Epithelial cell of proximal tubule (primary cell): Measurements from ENCODE around the gene CYP8B1. TPM values are rescaled to one million over a fixed set of nuclear protein-coding genes. Genes with fewer than 3 reads are reported as not detected.

Source experiments
- DNase-seq: peaks from one replicate; pipeline ENCODE4 v3.0.0-alpha.2; 2011; ENCODE audit warnings: low read depth
- H3K4me3 ChIP-seq: 2 replicates; pipeline ENCODE4 v1.5.1; 2011; ENCODE audit warnings: low read depth, mild to moderate bottlenecking, low read length
- total RNA-seq: library from RNA; depleted of rRNA; stranded (reverse); fragments of >200 nt; gene quantifications from 2 replicates; pipeline ENCODE4 v1.2.3, GENCODE V29; 2015
- TF ChIP-seq, protein P1 (sequence below): conservative IDR thresholded peaks from 2 replicates; pipeline ENCODE4 v1.5.1; 2012; ENCODE audit warnings: low read depth, mild to moderate bottlenecking, low read length

The CYP8B1 gene
- total RNA-seq, 1 donor from 2014 or later = not detected

DNA sequence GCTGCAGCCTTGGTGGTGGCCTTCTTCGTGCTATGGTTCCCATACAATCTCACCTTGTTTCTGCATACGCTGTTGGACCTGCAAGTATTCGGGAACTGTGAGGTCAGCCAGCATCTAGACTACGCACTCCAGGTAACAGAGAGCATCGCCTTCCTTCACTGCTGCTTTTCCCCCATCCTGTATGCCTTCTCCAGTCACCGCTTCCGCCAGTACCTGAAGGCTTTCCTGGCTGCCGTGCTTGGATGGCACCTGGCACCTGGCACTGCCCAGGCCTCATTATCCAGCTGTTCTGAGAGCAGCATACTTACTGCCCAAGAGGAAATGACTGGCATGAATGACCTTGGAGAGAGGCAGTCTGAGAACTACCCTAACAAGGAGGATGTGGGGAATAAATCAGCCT, 10.4 kb downstream of the CYP8B1 start:
- no peak for DNase-seq
- TF ChIP-seq, protein P1, sequence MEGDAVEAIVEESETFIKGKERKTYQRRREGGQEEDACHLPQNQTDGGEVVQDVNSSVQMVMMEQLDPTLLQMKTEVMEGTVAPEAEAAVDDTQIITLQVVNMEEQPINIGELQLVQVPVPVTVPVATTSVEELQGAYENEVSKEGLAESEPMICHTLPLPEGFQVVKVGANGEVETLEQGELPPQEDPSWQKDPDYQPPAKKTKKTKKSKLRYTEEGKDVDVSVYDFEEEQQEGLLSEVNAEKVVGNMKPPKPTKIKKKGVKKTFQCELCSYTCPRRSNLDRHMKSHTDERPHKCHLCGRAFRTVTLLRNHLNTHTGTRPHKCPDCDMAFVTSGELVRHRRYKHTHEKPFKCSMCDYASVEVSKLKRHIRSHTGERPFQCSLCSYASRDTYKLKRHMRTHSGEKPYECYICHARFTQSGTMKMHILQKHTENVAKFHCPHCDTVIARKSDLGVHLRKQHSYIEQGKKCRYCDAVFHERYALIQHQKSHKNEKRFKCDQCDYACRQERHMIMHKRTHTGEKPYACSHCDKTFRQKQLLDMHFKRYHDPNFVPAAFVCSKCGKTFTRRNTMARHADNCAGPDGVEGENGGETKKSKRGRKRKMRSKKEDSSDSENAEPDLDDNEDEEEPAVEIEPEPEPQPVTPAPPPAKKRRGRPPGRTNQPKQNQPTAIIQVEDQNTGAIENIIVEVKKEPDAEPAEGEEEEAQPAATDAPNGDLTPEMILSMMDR = no peak
- no peak overlapping the region for H3K4me3 ChIP-seq

DNA sequence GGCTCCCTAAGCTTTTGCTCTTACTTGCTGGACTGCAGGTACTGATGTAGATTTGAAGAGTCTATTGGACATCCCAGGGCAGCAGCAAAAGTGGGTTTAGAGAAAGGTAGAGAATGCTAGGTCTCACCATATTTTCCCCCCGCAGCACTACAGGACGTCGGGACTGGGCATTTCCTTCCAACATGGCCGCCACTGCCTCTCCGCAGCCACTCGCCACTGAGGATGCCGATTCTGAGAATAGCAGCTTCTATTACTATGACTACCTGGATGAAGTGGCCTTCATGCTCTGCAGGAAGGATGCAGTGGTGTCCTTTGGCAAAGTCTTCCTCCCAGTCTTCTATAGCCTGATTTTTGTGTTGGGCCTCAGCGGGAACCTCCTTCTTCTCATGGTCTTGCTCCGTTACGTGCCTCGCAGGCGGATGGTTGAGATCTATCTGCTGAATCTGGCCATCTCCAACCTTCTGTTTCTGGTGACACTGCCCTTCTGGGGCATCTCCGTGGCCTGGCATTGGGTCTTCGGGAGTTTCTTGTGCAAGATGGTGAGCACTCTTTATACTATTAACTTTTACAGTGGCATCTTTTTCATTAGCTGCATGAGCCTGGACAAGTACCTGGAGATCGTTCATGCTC, 11.2 kb downstream of the CYP8B1 start:
- TF ChIP-seq, protein P1 = no peak
- DNase-seq = no peak

DNA sequence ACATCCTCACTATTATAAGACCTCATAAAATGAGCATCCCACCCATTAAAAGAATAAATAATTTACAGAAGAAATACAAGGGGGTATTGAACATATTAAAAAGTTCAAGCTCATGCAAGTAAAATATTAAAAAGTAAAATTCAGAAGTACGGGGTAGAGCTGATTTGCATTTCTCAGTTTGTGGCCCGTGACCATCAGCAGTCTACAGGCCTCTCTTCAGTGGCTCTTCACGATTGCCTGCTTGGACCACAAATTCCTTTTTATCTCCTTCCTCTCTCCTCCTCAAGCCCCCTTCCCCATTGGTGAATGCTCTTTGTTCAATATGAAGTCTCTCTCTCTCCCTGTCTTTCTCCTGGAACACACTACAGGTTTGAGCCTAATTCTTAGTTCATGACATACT, 19.1 kb downstream of the CYP8B1 start:
- DNase-seq = no peak
- TF ChIP-seq, protein P1 = no peak
- no peak overlapping the region for H3K4me3 ChIP-seq

More for the DNA sequence above, 11.2 kb downstream of the CYP8B1 start:
- H3K4me3 ChIP-seq = no peak overlapping the region

- no peak overlapping the region for H3K4me3 ChIP-seq
- DNase-seq = no peak
- TF ChIP-seq, protein P1 = no peak
These were observed 19.9 kb downstream of the CYP8B1 start for GRCh38 chr3:42855547-42856380.

DNA sequence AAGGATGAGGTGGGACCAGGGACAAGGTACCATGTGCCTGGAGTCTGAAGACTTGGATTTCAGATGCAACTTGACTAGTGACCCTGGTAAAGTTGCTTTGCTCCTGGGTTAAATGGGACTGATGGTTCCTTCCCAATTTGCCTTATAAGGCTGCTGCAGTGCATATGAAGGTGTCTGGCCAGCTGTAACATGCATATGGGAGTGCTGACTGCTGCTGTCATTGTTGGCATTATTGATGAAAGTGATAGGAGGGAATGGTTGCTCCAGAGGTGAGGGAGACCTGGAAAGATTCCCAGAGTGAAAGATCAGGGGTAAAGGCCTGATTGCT, 20.5 kb downstream of the CYP8B1 start:
- TF ChIP-seq, protein P1 = no peak
- DNase-seq = no peak
- H3K4me3 ChIP-seq = no peak overlapping the region

- TF ChIP-seq, protein P1 = no peak
- H3K4me3 ChIP-seq = no peak overlapping the region
- no peak for DNase-seq
These were observed 21.9 kb downstream of the CYP8B1 start for GRCh38 chr3:42853739-42854302.
